Hepatocyte (in vitro differentiated cells): Measurements from ENCODE around the gene KRT81. TPM values are rescaled to one million over a fixed set of nuclear protein-coding genes. Genes with fewer than 3 reads are reported as not detected.

ENCODE experiments used
- DNase-seq: peaks from one replicate; pipeline ENCODE4 v3.0.0-alpha.2; 2016; ENCODE audit warnings: low spot score
- H2AFZ ChIP-seq: fragments of 200-600 bp; sonication (generic); 2 replicates; pipeline ENCODE4 v1.6.0; 2016; ENCODE audit warnings: antibody characterized with exemption, mild to moderate bottlenecking
- H3K27ac ChIP-seq: fragments of 200-600 bp; sonication (generic); 2 replicates; pipeline ENCODE4 v1.5.1; 2016; ENCODE audit warnings: mild to moderate bottlenecking
- H3K27me3 ChIP-seq: fragments of 200-600 bp; sonication (generic); 2 replicates; pipeline ENCODE4 v1.6.1; 2016
- H3K36me3 ChIP-seq: fragments of 200-600 bp; sonication (generic); replicated peaks from 2 replicates; pipeline ENCODE4 v1.5.1; 2016; ENCODE audit warnings: low read depth; ENCODE audit not compliant: insufficient read depth
- H3K4me1 ChIP-seq: fragments of 200-600 bp; sonication (generic); 2 replicates; pipeline ENCODE4 v1.5.1; 2016; ENCODE audit warnings: mild to moderate bottlenecking, moderate library complexity; ENCODE audit not compliant: insufficient read depth
- H3K4me2 ChIP-seq: fragments of 200-600 bp; sonication (generic); 2 replicates; pipeline ENCODE4 v1.6.0; 2016
- H3K4me3 ChIP-seq: fragments of 200-600 bp; sonication (generic); 2 replicates; pipeline ENCODE4 v1.5.1; 2016; ENCODE audit warnings: mild to moderate bottlenecking
- H3K79me2 ChIP-seq: fragments of 200-600 bp; sonication (generic); 2 replicates; pipeline ENCODE4 v1.6.0; 2017; ENCODE audit warnings: mild to moderate bottlenecking
- H3K9me2 ChIP-seq: fragments of 200-600 bp; sonication (generic); replicated peaks from 2 replicates; pipeline ENCODE4 v1.6.0; 2017; ENCODE audit warnings: mild to moderate bottlenecking; ENCODE audit not compliant: insufficient read depth
- H3K9me3 ChIP-seq: fragments of 200-600 bp; sonication (generic); 2 replicates; pipeline ENCODE4 v1.5.1; 2016; ENCODE audit warnings: low read depth, mild to moderate bottlenecking
- H4K20me1 ChIP-seq: fragments of 200-600 bp; sonication (generic); 2 replicates; pipeline ENCODE4 v1.6.0; 2016; ENCODE audit warnings: mild to moderate bottlenecking; ENCODE audit not compliant: insufficient read depth, poor library complexity, severe bottlenecking
- EZH2 ChIP-seq: fragments of 200-600 bp; sonication (generic); IDR thresholded peaks from 2 replicates; pipeline ENCODE4 v1.6.1; 2016; ENCODE audit warnings: antibody characterized with exemption, mild to moderate bottlenecking, borderline replicate concordance
- EZH2phosphoT487 ChIP-seq: fragments of 200-600 bp; sonication (generic); IDR thresholded peaks from one replicate; pipeline ENCODE4 v1.6.1; 2018; ENCODE audit warnings: antibody characterized with exemption, mild to moderate bottlenecking, low read depth, moderate library complexity; ENCODE audit not compliant: unreplicated experiment, severe bottlenecking
- WGBS: methylation state at CpG from one replicate; pipeline ENCODE4 v1.1.6; 2016; ENCODE audit warnings: low lambda C conversion rate; ENCODE audit errors: missing lambda C conversion rate; 5-methylcytosine and 5-hydroxymethylcytosine counted together
- polyA plus RNA-seq: library from polyadenylated mRNA; unstranded; fragments of >200 nt; fragmentation: Nextera tagmentation; extraction: Ambion mirVana; gene quantifications from 2 replicates; pipeline ENCODE4 v1.2.1, GENCODE V29; 2016
- total RNA-seq: library from RNA; depleted of rRNA; stranded (reverse); fragments of >200 nt; gene quantifications from 2 replicates; pipeline ENCODE4 v1.2.3, GENCODE V29; 2014
- TF ChIP-seq, protein P1 (sequence below): fragments of 200-600 bp; sonication (generic); IDR thresholded peaks from 2 replicates; pipeline ENCODE4 v1.5.1; 2016; ENCODE audit warnings: antibody characterized with exemption, mild to moderate bottlenecking; ENCODE audit not compliant: poor library complexity

The KRT81 gene
- total and polyA plus RNA-seq, 2 experiments from 2014 or later = not detected

DNA sequence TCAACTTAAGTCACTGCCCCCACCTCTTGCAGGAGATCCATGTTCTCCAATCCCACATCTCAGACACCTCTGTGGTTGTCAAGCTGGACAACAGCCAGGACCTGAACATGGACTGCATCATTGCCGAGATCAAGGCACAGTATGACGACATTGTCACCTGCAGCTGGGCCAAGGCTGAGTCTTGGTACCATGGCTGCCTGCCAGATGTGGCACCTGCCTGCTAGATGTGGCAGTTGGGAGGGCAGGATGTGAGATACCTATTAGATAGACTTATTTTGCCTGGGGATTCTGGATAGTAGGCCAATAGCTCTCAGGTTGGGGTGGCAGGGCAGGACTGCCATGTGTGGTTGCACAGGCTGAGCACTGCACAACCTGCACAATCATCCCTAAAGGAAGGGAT lies 24.8 kb downstream of the KRT81 start:
- Histone ChIP-seq H3K4me3 (no peak overlapping the region), H3K9me2 (no peaks in the 10 kb centered on the region), H3K27ac (no peak overlapping the region), H3K79me2 (no peaks in the 10 kb centered on the region), H3K9me3 (no peaks in the 10 kb centered on the region), H3K4me1 (no peaks in the 10 kb centered on the region), H2AFZ (no peak overlapping the region), H3K4me2 (no peak overlapping the region), H4K20me1 (no peaks in the 10 kb centered on the region), H3K36me3 (no peaks in the 10 kb centered on the region), H3K27me3 (no peaks in the 10 kb centered on the region)
- no peak for DNase-seq
- no peak for TF ChIP-seq EZH2
- TF ChIP-seq, protein P1, sequence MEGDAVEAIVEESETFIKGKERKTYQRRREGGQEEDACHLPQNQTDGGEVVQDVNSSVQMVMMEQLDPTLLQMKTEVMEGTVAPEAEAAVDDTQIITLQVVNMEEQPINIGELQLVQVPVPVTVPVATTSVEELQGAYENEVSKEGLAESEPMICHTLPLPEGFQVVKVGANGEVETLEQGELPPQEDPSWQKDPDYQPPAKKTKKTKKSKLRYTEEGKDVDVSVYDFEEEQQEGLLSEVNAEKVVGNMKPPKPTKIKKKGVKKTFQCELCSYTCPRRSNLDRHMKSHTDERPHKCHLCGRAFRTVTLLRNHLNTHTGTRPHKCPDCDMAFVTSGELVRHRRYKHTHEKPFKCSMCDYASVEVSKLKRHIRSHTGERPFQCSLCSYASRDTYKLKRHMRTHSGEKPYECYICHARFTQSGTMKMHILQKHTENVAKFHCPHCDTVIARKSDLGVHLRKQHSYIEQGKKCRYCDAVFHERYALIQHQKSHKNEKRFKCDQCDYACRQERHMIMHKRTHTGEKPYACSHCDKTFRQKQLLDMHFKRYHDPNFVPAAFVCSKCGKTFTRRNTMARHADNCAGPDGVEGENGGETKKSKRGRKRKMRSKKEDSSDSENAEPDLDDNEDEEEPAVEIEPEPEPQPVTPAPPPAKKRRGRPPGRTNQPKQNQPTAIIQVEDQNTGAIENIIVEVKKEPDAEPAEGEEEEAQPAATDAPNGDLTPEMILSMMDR = no peak
- no peak for TF ChIP-seq EZH2phosphoT487
- 95% methylated on average over 2 of the region's 2 CpGs for WGBS

DNA sequence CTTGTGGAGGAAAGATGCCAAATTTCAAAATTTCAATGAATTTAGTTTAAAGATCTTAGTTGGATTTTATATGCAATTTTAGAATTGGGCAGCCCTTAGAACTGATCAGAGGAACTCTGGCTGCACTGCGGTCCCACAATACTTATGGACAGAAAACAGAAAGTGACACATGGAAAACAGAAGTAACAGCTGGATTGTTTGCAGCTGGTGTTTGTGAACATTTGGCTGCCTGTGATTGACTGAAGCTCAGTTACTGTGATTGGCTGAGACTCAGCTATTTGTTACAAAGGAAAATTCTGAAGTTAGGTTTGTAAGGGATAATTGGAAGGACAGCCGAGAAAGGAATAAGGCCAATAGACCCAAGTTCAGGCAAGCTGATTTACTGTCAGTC lies 26.9 kb downstream of the KRT81 start:
- no peak overlapping the region for H3K4me2 ChIP-seq
- peaks cover 11% of the 10 kb centered on the region for H3K27me3 ChIP-seq
- TF ChIP-seq, protein P1 = no peak
- no peak for TF ChIP-seq EZH2phosphoT487
- no peak for TF ChIP-seq EZH2
- H3K4me1 ChIP-seq = no peaks in the 10 kb centered on the region
- H3K9me3 ChIP-seq = no peaks in the 10 kb centered on the region
- H3K9me2 ChIP-seq = no peaks in the 10 kb centered on the region
- H4K20me1 ChIP-seq = no peaks in the 10 kb centered on the region
- H3K36me3 ChIP-seq = no peaks in the 10 kb centered on the region
- H3K27ac ChIP-seq = no peak overlapping the region
- H3K79me2 ChIP-seq = no peaks in the 10 kb centered on the region
- no peak overlapping the region for H2AFZ ChIP-seq
- 75% methylated on average over 2 of the region's 2 CpGs for WGBS
- no peak for DNase-seq
- H3K4me3 ChIP-seq = no peak overlapping the region

DNA sequence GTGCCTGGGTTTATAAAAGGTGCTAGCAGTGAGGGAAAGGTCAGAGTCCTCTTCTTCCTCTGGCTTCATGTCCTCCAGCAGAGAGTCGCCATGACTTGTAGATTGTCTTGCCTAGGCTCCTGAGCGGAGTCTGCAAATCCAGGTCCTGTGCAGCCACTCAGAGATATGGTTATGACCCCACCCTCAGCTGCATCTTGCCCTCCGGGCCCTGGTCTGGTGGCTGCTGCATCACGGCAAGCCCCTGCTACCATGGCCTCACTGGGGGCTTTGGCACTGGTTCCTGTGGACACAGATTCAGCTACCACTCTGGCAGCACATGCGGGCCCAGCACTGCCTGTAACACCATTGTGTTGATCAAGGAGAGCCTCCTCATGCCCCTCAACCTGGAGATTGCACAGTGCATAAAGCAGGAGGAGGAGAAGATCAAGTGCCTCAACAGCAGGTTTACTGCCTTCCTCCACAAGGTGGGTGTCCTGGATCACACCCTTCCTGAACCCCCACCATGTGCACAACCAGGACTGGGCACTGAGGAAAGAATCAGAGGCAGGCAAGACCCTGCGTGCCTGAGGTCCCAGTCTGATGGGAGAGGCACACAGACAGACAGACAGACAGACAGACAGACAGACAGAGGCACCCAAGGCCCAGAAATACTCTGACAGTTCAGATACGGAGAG lies 27.4 kb downstream of the KRT81 start:
- Histone ChIP-seq H3K4me3 (no peak overlapping the region), H3K36me3 (no peaks in the 10 kb centered on the region), H2AFZ (no peak overlapping the region), H3K4me2 (no peak overlapping the region), H3K27ac (no peak overlapping the region), H3K27me3 (peaks cover 17% of the 10 kb centered on the region), H4K20me1 (no peaks in the 10 kb centered on the region), H3K79me2 (no peaks in the 10 kb centered on the region), H3K9me3 (no peaks in the 10 kb centered on the region), H3K9me2 (no peaks in the 10 kb centered on the region), H3K4me1 (no peaks in the 10 kb centered on the region)
- TF ChIP-seq, protein P1 = no peak
- no peak for TF ChIP-seq EZH2phosphoT487
- no peak for TF ChIP-seq EZH2
- WGBS = 91% methylated on average over 7 of the region's 7 CpGs
- DNase-seq = no peak
